Ramos (cell line): ENCODE data around the gene TEAD2.

Source experiments
- in situ Hi-C: fragments of 300-500 bp; cut with MboI; formaldehyde crosslinking; loops from one replicate; pipeline ENCODE4 v1.14.3; 2022; ENCODE audit warnings: low sequenced_read_pairs; ENCODE audit not compliant: unreplicated experiment

TEAD2 gene

GRCh38 chr19:49349567-49349966 lies 12.6 kb downstream of the TEAD2 start:
- in situ Hi-C loops: no loop called here

- in situ Hi-C loops: no loop called here
Observed at GRCh38 chr19:49348305-49349189, 13.7 kb downstream of the TEAD2 start.

GRCh38 chr19:49347835-49348234 lies 14.4 kb downstream of the TEAD2 start:
- in situ Hi-C loops: no loop called here

DNA sequence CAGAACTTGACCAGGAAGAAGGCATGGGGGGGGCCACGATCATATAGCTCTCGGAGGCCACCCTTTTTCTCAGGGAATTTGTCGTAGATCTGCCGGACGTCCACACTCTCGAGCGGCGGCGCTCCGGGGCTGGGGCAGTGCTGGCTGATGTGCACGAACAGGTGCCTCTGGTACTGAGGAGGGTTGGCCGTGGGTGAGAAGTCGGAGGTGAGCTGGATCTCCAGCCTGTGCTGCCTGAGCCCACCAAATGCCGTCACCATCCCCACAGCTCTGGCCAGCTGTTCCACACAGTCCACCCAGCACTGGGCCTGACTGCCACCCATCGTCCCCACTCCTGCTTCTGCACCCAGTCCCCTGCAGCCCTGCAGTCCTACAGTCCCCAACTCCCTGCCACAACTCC lies 15.0 kb downstream of the TEAD2 start:
- in situ Hi-C loops: no loop called here

GRCh38 chr19:49344505-49345423 lies 17.5 kb downstream of the TEAD2 start:
- in situ Hi-C loops: no loop called here

DNA sequence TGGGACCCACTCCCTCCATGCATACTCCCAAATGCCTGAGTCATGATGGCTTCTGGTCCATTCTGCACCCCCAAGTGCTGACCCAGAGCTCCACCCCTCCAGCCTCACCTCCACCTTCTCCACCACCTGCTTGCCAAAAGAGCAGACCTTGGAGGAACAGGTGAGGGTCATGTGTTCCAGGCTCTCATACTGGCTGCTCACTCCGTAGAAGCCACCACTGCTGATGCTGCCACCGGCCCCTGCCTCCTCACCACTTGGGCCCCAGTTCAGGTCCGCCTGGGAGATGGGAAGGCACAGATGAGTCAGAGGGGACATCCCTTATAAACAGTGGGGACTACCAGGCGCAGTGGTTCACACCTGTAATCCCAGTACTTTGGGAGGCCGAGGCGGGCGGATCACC lies 19.1 kb downstream of the TEAD2 start:
- in situ Hi-C loops: no loop called here

DNA sequence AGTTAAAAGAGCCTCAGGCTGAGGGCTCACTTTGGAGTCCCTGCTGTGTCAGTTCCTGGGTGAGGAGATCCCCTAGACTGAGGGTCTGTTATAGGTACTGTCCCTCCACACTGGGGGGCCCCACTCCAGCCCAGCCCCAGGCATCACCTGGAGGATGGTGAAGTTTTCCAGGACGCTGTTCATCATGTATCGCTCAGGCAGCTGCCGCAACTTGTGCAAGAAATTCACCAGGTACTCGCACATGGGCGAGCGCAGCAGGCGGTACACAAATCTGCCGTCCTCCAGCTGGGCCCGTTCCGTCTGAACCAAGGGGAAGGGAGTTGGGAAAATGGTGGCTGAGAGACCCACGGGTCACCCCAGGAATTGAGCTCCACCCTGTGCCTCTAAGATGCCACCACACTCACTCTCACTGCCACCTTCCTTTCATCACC lies 19.9 kb downstream of the TEAD2 start:
- in situ Hi-C loops: no loop called here

GRCh38 chr19:49340865-49341718 lies 21.1 kb downstream of the TEAD2 start:
- in situ Hi-C loops: no loop called here

DNA sequence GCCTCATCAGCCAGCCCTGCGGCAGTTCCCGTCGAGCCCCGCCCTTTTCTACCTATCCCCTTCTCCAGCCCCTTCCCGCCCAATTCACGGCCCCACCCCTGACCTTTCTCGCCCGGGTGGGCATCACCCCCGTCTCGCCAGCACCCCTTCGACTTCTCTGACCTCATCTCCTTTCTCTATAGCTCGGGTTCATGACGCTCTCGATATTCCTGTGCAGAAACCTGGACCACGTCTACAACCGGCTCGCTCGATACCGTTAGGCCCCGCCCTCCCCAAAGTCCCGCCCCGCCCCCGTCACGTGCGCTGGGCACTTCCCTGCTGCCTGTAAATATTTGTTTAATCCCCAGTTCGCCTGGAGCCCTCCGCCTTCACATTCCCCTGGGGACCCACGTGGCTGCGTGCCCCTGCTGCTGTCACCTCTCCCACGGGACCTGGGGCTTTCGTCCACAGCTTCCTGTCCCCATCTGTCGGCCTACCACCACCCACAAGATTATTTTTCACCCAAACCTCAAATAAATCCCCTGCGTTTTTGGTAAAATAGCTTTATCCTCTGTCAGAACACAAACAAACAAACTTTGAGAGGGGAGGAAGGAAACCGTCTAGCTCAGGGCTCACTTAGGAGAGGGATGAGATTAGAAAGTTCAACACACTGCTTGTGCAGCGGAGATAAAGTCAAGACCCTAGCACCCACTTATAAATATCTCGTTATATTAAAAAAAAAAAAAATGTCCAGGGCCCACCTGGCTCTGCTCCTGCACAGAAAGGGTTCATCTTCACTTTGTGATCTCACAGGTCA lies 21.9 kb downstream of the TEAD2 start:
- in situ Hi-C loops: no loop called here

- in situ Hi-C loops: no loop called here
Observed at GRCh38 chr19:49339301-49340068, 22.7 kb downstream of the TEAD2 start.

GRCh38 chr19:49338691-49339300 lies 23.4 kb downstream of the TEAD2 start:
- in situ Hi-C loops: no loop called here

- in situ Hi-C loops: no loop called here
Observed at GRCh38 chr19:49338023-49338677, 24.1 kb downstream of the TEAD2 start.

GRCh38 chr19:49337267-49338022 lies 24.8 kb downstream of the TEAD2 start:
- in situ Hi-C loops: no loop called here

- in situ Hi-C loops: no loop called here
Observed at GRCh38 chr19:49336482-49337266, 25.5 kb downstream of the TEAD2 start.

DNA sequence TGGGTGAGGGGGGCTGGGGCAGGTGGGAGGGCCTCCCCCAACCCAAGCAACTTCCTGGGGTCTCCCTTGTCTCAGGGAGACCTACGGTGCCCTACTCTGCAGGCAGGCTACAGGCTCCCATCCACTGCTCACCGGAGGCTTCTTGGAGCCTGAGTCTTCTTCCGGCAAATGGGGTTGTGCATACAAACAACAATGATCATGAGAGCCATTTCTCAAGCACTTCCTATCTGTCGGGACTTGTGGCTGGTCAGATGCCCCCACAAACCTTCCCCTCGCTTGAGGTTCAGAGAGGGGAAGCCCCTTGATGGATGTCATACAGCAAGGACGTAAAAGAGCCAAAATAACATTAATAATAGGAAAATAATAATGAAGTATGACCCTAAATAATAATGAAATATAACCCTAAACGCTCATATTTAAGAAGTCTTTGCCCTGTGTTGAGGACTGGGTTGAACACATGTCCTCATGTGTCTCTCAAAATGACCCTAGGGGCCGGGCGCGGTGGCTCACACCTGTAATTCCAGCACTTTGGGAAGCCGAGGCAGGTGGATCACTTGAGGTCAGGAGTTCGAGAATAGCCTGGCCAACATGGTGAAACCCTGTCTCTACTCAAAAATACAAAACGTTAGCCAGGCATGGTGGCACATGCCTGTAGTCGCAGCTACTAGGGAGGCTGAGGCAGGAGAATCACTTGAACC lies 26.3 kb downstream of the TEAD2 start:
- in situ Hi-C loops: no loop called here
